GM12865 (cell line): ENCODE measurements around the gene C5orf15.

Source experiments
- DNase-seq: peaks from one replicate; pipeline ENCODE4 v3.0.0; 2010; ENCODE audit warnings: low read depth
- H3K4me3 ChIP-seq: 2 replicates; pipeline ENCODE4 v1.5.1; 2011; ENCODE audit warnings: mild to moderate bottlenecking, low read depth, low read length, control low read depth
- CTCF ChIP-seq: IDR thresholded peaks from 2 replicates; pipeline ENCODE4 v1.5.1; 2011; ENCODE audit warnings: low read length, control low read depth, low read depth, inconsistent platforms; ENCODE audit not compliant: insufficient read depth; ENCODE audit errors: missing control alignments

Gene C5orf15

GRCh38 chr5:134003817-134004625 is 35.6 kb upstream of the C5orf15 start:
- peak overlapping the region; percentile 96 for H3K4me3 ChIP-seq
- no peak for TF ChIP-seq CTCF

GRCh38 chr5:134003064-134003816 is 34.8 kb upstream of the C5orf15 start:
- no peak for TF ChIP-seq CTCF
- DNase-seq: no peak
- peak overlapping the region; percentile 96 for H3K4me3 ChIP-seq

More at GRCh38 chr5:134003817-134004625, 35.6 kb upstream of the C5orf15 start:
- peak; percentile 74 for DNase-seq

GRCh38 chr5:134001938-134002731 is 33.7 kb upstream of the C5orf15 start:
- no peak for TF ChIP-seq CTCF
- no peak for DNase-seq
- peak overlapping the region; percentile 96 for H3K4me3 ChIP-seq

- no peak for TF ChIP-seq CTCF
- DNase-seq: no peak
- no peak overlapping the region for H3K4me3 ChIP-seq
Observed at GRCh38 chr5:134000696-134001453, 32.5 kb upstream of the C5orf15 start.

GRCh38 chr5:134000091-134000511 is 31.7 kb upstream of the C5orf15 start:
- TF ChIP-seq CTCF: no peak
- DNase-seq: no peak
- no peak overlapping the region for H3K4me3 ChIP-seq

GRCh38 chr5:133998807-133999206 is 30.4 kb upstream of the C5orf15 start:
- TF ChIP-seq CTCF: no peak
- no peak for DNase-seq
- H3K4me3 ChIP-seq: no peak overlapping the region
